B cell (primary cell): Measurements from ENCODE around the gene SHC3. TPM values are rescaled to one million over a fixed set of nuclear protein-coding genes. Genes with fewer than 3 reads are reported as not detected.

Experiments used
- ATAC-seq: fragments of 200-7000 bp; cut with Tn5 transposase; one replicate; pipeline ENCODE4 v1.10.0; 2021; ENCODE audit warnings: low read depth, mild to moderate bottlenecking, moderate number of reproducible peaks, moderate library complexity
- CTCF ChIA-PET: fragments of 350-600 bp; sonication (Branson Sonifier 250); formaldehyde crosslinking; loops from one replicate; lab custom pipeline; 2021; ENCODE audit warnings: antibody characterized with exemption, inconsistent platforms; lab: Charles Lee
- POLR2A ChIA-PET: fragments of 350-600 bp; sonication (Branson Sonifier 250); formaldehyde crosslinking; loops from one replicate; lab custom pipeline; 2021; ENCODE audit warnings: antibody characterized with exemption; lab: Charles Lee
- DNase-seq: peaks from one replicate; pipeline ENCODE4 v3.0.0; 2013
- H2AFZ ChIP-seq: 2 replicates; pipeline ENCODE4 v1.6.1; 2012; ENCODE audit warnings: mild to moderate bottlenecking, low read depth, low read length; ENCODE audit not compliant: insufficient read depth, poor library complexity, severe bottlenecking
- H3K27ac ChIP-seq, 2 donors: 1 replicate in 1 of 2; 2 replicates in 1 of 2; pipeline ENCODE4 v1.5.1; 2012 to 2013; ENCODE audit warnings: low read length in 2 of 2, mild to moderate bottlenecking in 2 of 2, moderate library complexity in 1 of 2
- H3K27me3 ChIP-seq, 4 experiments: fragments of 200-600 bp in 1 of 4; sonication (generic) in 1 of 4; replicated peaks in 1 of 4; 1 replicate in 2 of 4; 2 replicates in 2 of 4; pipeline versions ENCODE4 v1.6.1 to v1.7.0; 2013 to 2016; ENCODE audit warnings: low read length in 3 of 4, mild to moderate bottlenecking in 2 of 4, mixed read lengths in 1 of 4, moderate library complexity in 1 of 4; ENCODE audit not compliant: insufficient read depth in 4 of 4, control insufficient read depth in 3 of 4; ENCODE audit errors: control extremely low read depth in 1 of 4
- H3K36me3 ChIP-seq, 2 experiments: replicated peaks in 1 of 2; 1 replicate in 1 of 2; 2 replicates in 1 of 2; pipeline versions ENCODE4 v1.6.1 to v1.7.1; 2013; ENCODE audit warnings: low read length in 1 of 2; ENCODE audit not compliant: insufficient read depth in 2 of 2, control insufficient read depth in 1 of 2; ENCODE audit errors: control extremely low read depth in 1 of 2, extremely low read depth in 1 of 2
- H3K4me1 ChIP-seq, 2 donors: fragments of 200-600 bp in 1 of 2; sonication (generic) in 1 of 2; 1 replicate in 1 of 2; 2 replicates in 1 of 2; pipeline versions ENCODE4 v1.5.1 to v1.6.1; 2013 to 2017; ENCODE audit warnings: low read length in 2 of 2; ENCODE audit not compliant: control insufficient read depth in 2 of 2, insufficient read depth in 2 of 2
- H3K4me2 ChIP-seq: replicated peaks from 2 replicates; pipeline ENCODE3; 2012; ENCODE audit warnings: mild to moderate bottlenecking, low read depth, low read length; ENCODE audit not compliant: poor library complexity, severe bottlenecking
- H3K4me3 ChIP-seq, 5 experiments: fragments of 200-600 bp in 1 of 5; sonication (generic) in 1 of 5; 1 replicate in 3 of 5; 2 replicates in 2 of 5; pipeline versions ENCODE4 v1.5.1 to v1.7.0; 2011 to 2016; ENCODE audit warnings: low read length in 4 of 5, mild to moderate bottlenecking in 4 of 5, low read depth in 2 of 5, control low read depth in 1 of 5, moderate library complexity in 1 of 5; ENCODE audit not compliant: insufficient read depth in 1 of 5; ENCODE audit errors: control extremely low read depth in 1 of 5, extremely low read depth in 1 of 5
- H3K79me2 ChIP-seq: fragments of 200-600 bp; sonication (generic); one replicate; pipeline ENCODE4 v1.6.0; 2016; ENCODE audit warnings: low read length; ENCODE audit not compliant: control insufficient read depth, insufficient read depth
- H3K9ac ChIP-seq: fragments of 200-600 bp; sonication (generic); 2 replicates; pipeline ENCODE4 v1.6.1; 2017; ENCODE audit warnings: mild to moderate bottlenecking, low read length, moderate library complexity
- H3K9me3 ChIP-seq, 3 donors: one replicate each; pipeline versions ENCODE4 v1.6.1 to v1.7.1; 2013; ENCODE audit warnings: low read length in 2 of 3; ENCODE audit not compliant: control insufficient read depth in 2 of 3, insufficient read depth in 1 of 3; ENCODE audit errors: control extremely low read depth in 1 of 3
- H4K20me1 ChIP-seq: 2 replicates; pipeline ENCODE4 v1.6.0; 2012; ENCODE audit warnings: mild to moderate bottlenecking, low read length; ENCODE audit not compliant: insufficient read depth, control insufficient read depth, poor library complexity, severe bottlenecking
- H3K27ac Mint-ChIP-seq: one replicate; pipeline ENCODE4 v1.8.0; 2021; ENCODE audit warnings: mixed read lengths
- H3K27me3 Mint-ChIP-seq: one replicate; pipeline ENCODE4 v1.8.0; 2021; ENCODE audit warnings: mixed read lengths
- H3K4me1 Mint-ChIP-seq: one replicate; pipeline ENCODE4 v1.8.0; 2021; ENCODE audit warnings: mixed read lengths
- H3K4me3 Mint-ChIP-seq: one replicate; pipeline ENCODE4 v1.8.0; 2021; ENCODE audit warnings: mixed read lengths
- H3K9me3 Mint-ChIP-seq: one replicate; pipeline ENCODE4 v1.8.0; 2022; ENCODE audit warnings: mixed read lengths; ENCODE audit not compliant: insufficient read depth
- CTCF ChIP-seq: fragments of 200-600 bp; IDR thresholded peaks from one replicate; pipeline ENCODE4 v1.8.0; 2022; ENCODE audit warnings: antibody characterized with exemption, mild to moderate bottlenecking
- EZH2 ChIP-seq: IDR thresholded peaks from 2 replicates; pipeline ENCODE4 v1.6.1; 2012; ENCODE audit warnings: borderline replicate concordance, low read depth, mild to moderate bottlenecking, moderate library complexity, low read length; ENCODE audit not compliant: insufficient read depth, poor library complexity, severe bottlenecking
- WGBS: methylation state at CpG from one replicate; pipeline ENCODE4 v1.1.5; 2013; ENCODE audit warnings: missing lambda C conversion rate; ENCODE audit not compliant: insufficient coverage; 5-methylcytosine and 5-hydroxymethylcytosine counted together
- intact Hi-C: fragments of 100-400 bp; cut with micrococcal nuclease; formaldehyde crosslinking; loops from one replicate; pipeline ENCODE4 v1.10.0; 2022
- polyA plus RNA-seq: library from polyadenylated mRNA; depleted of rRNA; stranded (reverse); fragments of >200 nt; gene quantifications from 2 replicates; pipeline ENCODE4 v1.2.3, GENCODE V29; 2012
- total RNA-seq, 2 donors: library from RNA; stranded (reverse); fragments of 120-200 nt in 1 of 2; gene quantifications; 1 replicate in 1 of 2; 2 replicates in 1 of 2; pipeline versions ENCODE4 v1.2.3 to v1.2.4, GENCODE V29; 2013 to 2022

Gene SHC3
- total and polyA plus RNA-seq, 2 donors (not counting 1 experiment from before 2014, with no cell fraction given): 0.03 TPM; not detected in 1

- Histone ChIP-seq H2AFZ (peak overlapping the region; percentile 49), H3K27ac (no peak overlapping the region), H3K4me3 (no peak overlapping the region), H3K4me2 (no peak overlapping the region), H3K9me3 (no peaks in the 10 kb centered on the region), H4K20me1 (no peaks in the 10 kb centered on the region), H3K27me3 (peaks cover 0 to 6% (median 1%) of the 10 kb centered on the region in 4 experiments), H3K9ac (no peak overlapping the region), H3K4me1 (peaks cover 3 to 7% of the 10 kb centered on the region in 2 donors), H3K79me2 (no peaks in the 10 kb centered on the region), H3K36me3 (no peaks in the 10 kb centered on the region)
- no peak for TF ChIP-seq CTCF
- POLR2A ChIA-PET: no interaction called here
- peaks cover 3% of the 10 kb centered on the region for H3K4me1 Mint-ChIP-seq
- peaks cover 17% of the 10 kb centered on the region for H3K27me3 Mint-ChIP-seq
- H3K4me3 Mint-ChIP-seq: no peak overlapping the region
- H3K9me3 Mint-ChIP-seq: no peaks in the 10 kb centered on the region
- ATAC-seq: no peak
- DNase-seq: no peak
- no peak overlapping the region for H3K27ac Mint-ChIP-seq
- intact Hi-C loops: loop anchor here (2.0 kb wide), 1 partner anchor 278 kb away; no protein-coding TSS in a partner anchor
- 93% methylated on average over 9 of the region's 9 CpGs for WGBS
- CTCF ChIA-PET: interaction anchor here (1.0 to 1.2 kb wide), 2 partner anchors 404 to 407 kb away, joined by 3 to 5 read pairs; no protein-coding TSS in a partner anchor
Measured at GRCh38 chr9:89000371-89000781, 178.2 kb downstream of the SHC3 start.

- Histone ChIP-seq H3K27ac (no peak overlapping the region), H3K79me2 (no peaks in the 10 kb centered on the region), H3K4me1 (peaks cover 3 to 7% of the 10 kb centered on the region in 2 donors), H3K36me3 (no peaks in the 10 kb centered on the region), H3K9me3 (no peaks in the 10 kb centered on the region), H3K9ac (no peak overlapping the region), H3K27me3 (peaks cover 0 to 16% (median 4%) of the 10 kb centered on the region in 4 experiments), H4K20me1 (no peaks in the 10 kb centered on the region), H3K4me3 (no peak overlapping the region), H3K4me2 (no peak overlapping the region), H2AFZ (no peak overlapping the region)
- ATAC-seq: no peak
- TF ChIP-seq CTCF: no peak
- TF ChIP-seq EZH2: no peak
- Mint-ChIP-seq H3K4me3 (no peak overlapping the region), H3K27me3 (peaks cover 24% of the 10 kb centered on the region), H3K27ac (no peak overlapping the region), H3K9me3 (no peaks in the 10 kb centered on the region), H3K4me1 (peaks cover 3% of the 10 kb centered on the region)
- ChIA-PET CTCF (no interaction called here), POLR2A (no interaction called here)
- 90% methylated on average over 5 of the region's 9 CpGs for WGBS
- intact Hi-C loops: no loop called here
- DNase-seq: no peak
Measured at GRCh38 chr9:88998911-88999310, 179.7 kb downstream of the SHC3 start.
